ENCODE data around the gene LAMA2.
A peak's percentile ranks its signal among the peaks of the same experiment; 100 is the strongest.

LAMA2 gene

DNA sequence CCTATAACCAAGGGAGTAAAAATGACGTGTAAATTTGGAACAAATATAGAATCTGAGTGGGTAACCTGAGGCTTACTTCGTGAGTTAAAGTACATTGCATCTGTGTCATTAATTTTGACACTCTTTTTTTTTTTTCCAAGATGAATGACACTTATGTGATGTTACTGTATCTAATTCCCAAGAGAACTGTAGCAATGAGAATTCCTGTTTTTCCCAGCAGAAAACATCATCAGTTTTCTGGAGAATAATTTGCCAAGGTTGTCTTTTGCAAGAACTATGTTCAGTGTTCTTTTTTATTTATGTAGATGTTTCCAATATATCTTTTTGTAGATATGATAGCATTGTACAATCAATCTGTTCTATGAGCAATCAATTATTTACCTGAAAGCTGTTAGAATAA, 543.4 kb downstream of the LAMA2 start:
- no peak for DNase-seq (ENCODE audit: low read depth)
- TF ChIP-seq, protein P1, sequence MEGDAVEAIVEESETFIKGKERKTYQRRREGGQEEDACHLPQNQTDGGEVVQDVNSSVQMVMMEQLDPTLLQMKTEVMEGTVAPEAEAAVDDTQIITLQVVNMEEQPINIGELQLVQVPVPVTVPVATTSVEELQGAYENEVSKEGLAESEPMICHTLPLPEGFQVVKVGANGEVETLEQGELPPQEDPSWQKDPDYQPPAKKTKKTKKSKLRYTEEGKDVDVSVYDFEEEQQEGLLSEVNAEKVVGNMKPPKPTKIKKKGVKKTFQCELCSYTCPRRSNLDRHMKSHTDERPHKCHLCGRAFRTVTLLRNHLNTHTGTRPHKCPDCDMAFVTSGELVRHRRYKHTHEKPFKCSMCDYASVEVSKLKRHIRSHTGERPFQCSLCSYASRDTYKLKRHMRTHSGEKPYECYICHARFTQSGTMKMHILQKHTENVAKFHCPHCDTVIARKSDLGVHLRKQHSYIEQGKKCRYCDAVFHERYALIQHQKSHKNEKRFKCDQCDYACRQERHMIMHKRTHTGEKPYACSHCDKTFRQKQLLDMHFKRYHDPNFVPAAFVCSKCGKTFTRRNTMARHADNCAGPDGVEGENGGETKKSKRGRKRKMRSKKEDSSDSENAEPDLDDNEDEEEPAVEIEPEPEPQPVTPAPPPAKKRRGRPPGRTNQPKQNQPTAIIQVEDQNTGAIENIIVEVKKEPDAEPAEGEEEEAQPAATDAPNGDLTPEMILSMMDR (IDR thresholded peaks at IDR 0.05; ENCODE audit: insufficient read depth, low read depth, low read length, missing control alignments), result no peak
- H3K4me3 ChIP-seq (ENCODE audit: low read length), result no peak overlapping the region

DNA sequence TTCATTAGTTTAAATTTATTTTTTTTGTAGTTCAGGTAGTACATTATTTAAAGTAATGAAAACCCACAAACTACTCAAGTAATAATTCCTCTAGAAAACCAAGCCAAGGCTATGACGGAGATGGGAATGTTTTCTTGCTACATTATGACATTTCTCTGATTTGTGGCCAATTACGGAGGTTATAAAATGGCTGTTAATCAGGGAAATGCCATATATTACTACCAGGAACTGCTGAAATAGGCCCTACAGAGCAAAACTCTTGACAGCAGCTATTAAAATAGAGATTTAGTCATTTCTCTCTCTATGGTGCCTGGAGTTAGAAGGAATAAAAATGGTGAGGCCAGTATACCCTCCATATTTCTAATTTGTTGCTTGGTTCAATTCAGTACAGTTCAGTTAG, 547.0 kb downstream of the LAMA2 start:
- no peak overlapping the region for H3K4me3 ChIP-seq (ENCODE audit: low read length)
- TF ChIP-seq, protein P1 (IDR thresholded peaks at IDR 0.05; ENCODE audit: insufficient read depth, low read depth, low read length, missing control alignments), result no peak
- no peak for DNase-seq (ENCODE audit: low read depth)

DNA sequence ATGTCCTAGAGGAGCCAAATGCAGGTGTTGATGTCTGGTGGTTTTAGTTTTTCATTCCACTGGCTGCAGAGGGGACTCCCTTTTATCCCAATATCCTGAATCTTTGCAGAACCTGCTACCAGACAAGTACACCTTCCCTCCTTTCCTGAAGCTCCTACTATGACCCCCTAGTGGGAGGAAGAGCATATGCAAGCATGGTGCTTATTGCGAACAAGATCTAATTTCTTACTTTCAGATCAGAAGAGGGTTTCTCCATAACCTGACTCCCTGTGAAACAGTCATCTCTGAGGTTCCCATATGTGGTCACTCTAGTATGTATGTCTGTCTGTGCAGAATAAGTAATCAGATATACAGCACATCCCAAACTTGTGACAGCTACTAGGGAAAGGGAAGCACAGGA, 549.8 kb downstream of the LAMA2 start:
- peak; percentile 24 for DNase-seq (ENCODE audit: low read depth)
- H3K4me3 ChIP-seq (ENCODE audit: low read length), result no peak overlapping the region
- TF ChIP-seq, protein P1 (IDR thresholded peaks at IDR 0.05; ENCODE audit: insufficient read depth, low read depth, low read length, missing control alignments), result peak; percentile 34

DNA sequence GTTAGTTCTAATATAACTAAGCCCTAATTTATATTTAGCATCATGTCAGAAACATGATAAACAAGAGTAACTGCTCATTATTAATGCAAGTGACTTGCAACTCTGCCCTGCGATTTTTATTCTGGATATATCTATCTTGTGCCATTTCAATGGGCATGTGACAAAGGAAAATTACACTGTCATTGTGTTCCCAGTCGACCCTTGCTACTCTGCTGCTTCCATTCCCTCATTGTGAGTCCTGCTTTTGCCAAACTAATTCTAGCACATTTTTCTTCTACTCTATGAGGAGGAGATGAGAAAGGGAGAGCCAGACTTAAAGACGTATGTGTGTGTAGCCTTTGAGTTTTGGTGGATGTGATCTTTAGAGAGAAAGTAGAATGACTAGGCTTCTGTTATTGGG, 551.2 kb downstream of the LAMA2 start:
- no peak for DNase-seq (ENCODE audit: low read depth)
- TF ChIP-seq, protein P1 (IDR thresholded peaks at IDR 0.05; ENCODE audit: insufficient read depth, low read depth, low read length, missing control alignments), result no peak
- no peak overlapping the region for H3K4me3 ChIP-seq (ENCODE audit: low read length)

DNA sequence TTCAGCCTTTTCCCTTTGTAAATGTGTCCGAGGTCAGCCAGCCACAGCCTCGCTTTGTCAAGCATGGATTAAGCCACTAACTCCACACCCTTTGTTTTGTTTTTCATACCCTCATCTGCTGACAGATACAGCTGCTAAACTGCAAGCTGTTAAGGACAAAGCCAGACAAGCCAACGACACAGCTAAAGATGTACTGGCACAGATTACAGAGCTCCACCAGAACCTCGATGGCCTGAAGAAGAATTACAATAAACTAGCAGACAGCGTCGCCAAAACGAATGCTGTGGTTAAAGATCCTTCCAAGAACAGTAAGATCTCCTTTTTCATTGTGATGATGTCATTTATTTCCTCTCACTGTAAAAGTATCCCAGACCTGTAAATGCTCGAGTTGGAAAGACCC, 557.8 kb downstream of the LAMA2 start:
- DNase-seq (ENCODE audit: low read depth), result peak; percentile 11
- TF ChIP-seq, protein P1 (IDR thresholded peaks at IDR 0.05; ENCODE audit: insufficient read depth, low read depth, low read length, missing control alignments), result peak; percentile 30
- no peak overlapping the region for H3K4me3 ChIP-seq (ENCODE audit: low read length)

DNA sequence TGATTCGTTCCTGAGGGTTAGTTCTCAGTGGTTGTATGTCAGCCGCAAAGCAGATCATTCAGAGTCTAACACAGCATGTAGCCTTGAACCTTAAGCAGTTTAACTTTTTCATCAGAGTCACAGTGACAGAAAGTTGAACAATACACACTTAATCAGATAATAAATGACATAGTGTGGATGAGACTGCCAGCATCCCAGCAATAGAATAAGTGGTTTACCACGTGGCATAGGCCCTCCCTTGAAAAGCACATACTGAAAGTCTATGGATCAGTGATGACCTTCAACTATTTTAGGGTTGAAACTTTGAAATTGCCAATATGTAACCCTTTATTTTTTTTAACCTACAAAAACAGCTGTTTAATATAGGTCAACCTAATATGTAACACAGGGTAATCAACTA, 561.7 kb downstream of the LAMA2 start:
- DNase-seq (ENCODE audit: low read depth), result no peak
- no peak overlapping the region for H3K4me3 ChIP-seq (ENCODE audit: low read length)
- TF ChIP-seq, protein P1 (IDR thresholded peaks at IDR 0.05; ENCODE audit: insufficient read depth, low read depth, low read length, missing control alignments), result no peak

All from epithelial cell of esophagus (primary cell).